CD8-positive, alpha-beta memory T cell (primary cell): ENCODE data around the gene EIPR1. TPM values are rescaled to one million over a fixed set of nuclear protein-coding genes. Genes with fewer than 3 reads are reported as not detected.

Experiments used
- CTCF ChIA-PET: fragments of 350-600 bp; sonication (Branson Sonifier 250); formaldehyde crosslinking; loops from one replicate; lab custom pipeline; 2021; ENCODE audit warnings: antibody characterized with exemption; lab: Charles Lee
- POLR2A ChIA-PET: fragments of 350-600 bp; sonication (Branson Sonifier 250); formaldehyde crosslinking; loops from one replicate; lab custom pipeline; 2021; ENCODE audit warnings: antibody characterized with exemption; lab: Charles Lee
- DNase-seq, 5 donors: peaks; one replicate each; pipeline versions ENCODE4 v3.0.0 to v3.0.0-alpha.2; 2020 to 2022; ENCODE audit warnings: mixed read lengths in 1 of 5
- H3K27ac ChIP-seq: one replicate; pipeline ENCODE4 v1.7.0; 2013; ENCODE audit warnings: low read depth, mild to moderate bottlenecking, low read length, moderate library complexity
- H3K27me3 ChIP-seq: 2 replicates; pipeline ENCODE4 v1.7.0; 2013; ENCODE audit warnings: low read length, mild to moderate bottlenecking; ENCODE audit not compliant: insufficient read depth, poor library complexity, severe bottlenecking
- H3K36me3 ChIP-seq: 2 replicates; pipeline ENCODE4 v1.7.0; 2013; ENCODE audit warnings: mild to moderate bottlenecking, low read length, moderate library complexity; ENCODE audit not compliant: insufficient read depth
- H3K4me1 ChIP-seq: 2 replicates; pipeline ENCODE4 v1.7.0; 2013; ENCODE audit warnings: mild to moderate bottlenecking, low read length, moderate library complexity; ENCODE audit not compliant: insufficient read depth
- H3K4me3 ChIP-seq: 2 replicates; pipeline ENCODE4 v1.7.0; 2013; ENCODE audit warnings: mild to moderate bottlenecking, low read length
- H3K9me3 ChIP-seq: 2 replicates; pipeline ENCODE4 v1.7.0; 2013; ENCODE audit warnings: mild to moderate bottlenecking, low read length
- H3K27ac Mint-ChIP-seq, 8 donors: one replicate each; pipeline ENCODE4 v1.8.0; 2020 to 2021; ENCODE audit warnings: mixed read lengths in 8 of 8, mild to moderate bottlenecking in 6 of 8, inconsistent platforms in 3 of 8, moderate library complexity in 3 of 8
- H3K27me3 Mint-ChIP-seq, 2 donors: one replicate each; pipeline ENCODE4 v1.8.0; 2020 to 2021; ENCODE audit warnings: mixed read lengths in 2 of 2, mild to moderate bottlenecking in 1 of 2, moderate library complexity in 1 of 2
- H3K36me3 Mint-ChIP-seq, 3 donors: one replicate each; pipeline ENCODE4 v1.8.0; 2020 to 2021; ENCODE audit warnings: mixed read lengths in 3 of 3, inconsistent platforms in 1 of 3, mild to moderate bottlenecking in 1 of 3
- H3K4me1 Mint-ChIP-seq, 3 donors: one replicate each; pipeline ENCODE4 v1.8.0; 2020 to 2021; ENCODE audit warnings: mixed read lengths in 3 of 3, inconsistent platforms in 1 of 3, mild to moderate bottlenecking in 1 of 3
- H3K4me3 Mint-ChIP-seq, 7 donors: one replicate each; pipeline ENCODE4 v1.8.0; 2020 to 2021; ENCODE audit warnings: mixed read lengths in 7 of 7, mild to moderate bottlenecking in 6 of 7, moderate library complexity in 4 of 7, inconsistent platforms in 2 of 7
- H3K9me3 Mint-ChIP-seq, 5 donors: one replicate each; pipeline ENCODE4 v1.8.0; 2020 to 2022; ENCODE audit warnings: mixed read lengths in 5 of 5, mild to moderate bottlenecking in 3 of 5, moderate library complexity in 2 of 5, inconsistent platforms in 1 of 5
- polyA plus RNA-seq: library from polyadenylated mRNA; unstranded; fragments of 300-500 nt; fragmentation: Illumina TruSeq; gene quantifications from one replicate; pipeline ENCODE4 v1.2.3, GENCODE V29; 2021
- total RNA-seq, 2 experiments: library from RNA; stranded (reverse); gene quantifications; one replicate each; pipeline ENCODE4 v1.2.3, GENCODE V29; 2021

Gene EIPR1
- total and polyA plus RNA-seq, 3 experiments from 2014 or later, result 39.2 to 43.9 (median 41.6) TPM

DNA sequence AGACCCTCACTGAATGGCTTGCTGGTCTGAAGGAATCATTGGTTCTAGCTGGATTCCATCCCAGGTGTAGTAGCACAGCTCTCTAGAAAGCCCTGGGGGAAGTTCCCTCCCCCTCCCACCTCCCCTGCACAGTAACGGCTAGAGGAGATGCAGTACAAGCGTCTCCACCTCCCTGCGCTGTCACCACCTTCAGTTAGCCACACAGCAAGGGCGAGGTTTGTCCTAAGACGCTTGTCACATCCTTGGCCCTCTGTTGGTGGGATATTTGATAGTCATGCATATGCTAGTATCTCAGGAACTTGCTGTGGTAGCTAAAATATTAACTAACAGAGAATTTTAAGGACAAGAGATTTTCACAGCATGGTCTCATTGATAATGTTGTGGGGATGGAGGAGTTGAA lies 21.2 kb upstream of the EIPR1 start:
- peaks cover 30 to 75% (median 39%) of the 10 kb centered on the region in 3 donors for H3K36me3 Mint-ChIP-seq
- DNase-seq, result no peak
- Histone ChIP-seq H3K27ac (no peak overlapping the region), H3K27me3 (no peaks in the 10 kb centered on the region), H3K9me3 (peaks cover 17% of the 10 kb centered on the region), H3K4me3 (no peak overlapping the region), H3K4me1 (no peaks in the 10 kb centered on the region), H3K36me3 (peaks cover 22% of the 10 kb centered on the region)
- peaks cover 20 to 30% (median 25%) of the 10 kb centered on the region in 5 donors for H3K9me3 Mint-ChIP-seq
- ChIA-PET CTCF (interaction anchor here (1.0 kb wide), 1 partner anchor 24 kb away, joined by 4 read pairs; no protein-coding TSS in a partner anchor), POLR2A (no interaction called here)
- H3K4me3 Mint-ChIP-seq, result no peak overlapping the region
- H3K27ac Mint-ChIP-seq, result no peak overlapping the region
- no peaks in the 10 kb centered on the region for H3K27me3 Mint-ChIP-seq
- H3K4me1 Mint-ChIP-seq, result peaks cover 16 to 41% (median 34%) of the 10 kb centered on the region in 3 donors

GRCh38 chr2:3396920-3397559 lies 19.4 kb upstream of the EIPR1 start:
- no peak overlapping the region for H3K27ac ChIP-seq
- no peaks in the 10 kb centered on the region for H3K27me3 Mint-ChIP-seq
- peaks cover 22 to 49% (median 45%) of the 10 kb centered on the region in 3 donors for H3K4me1 Mint-ChIP-seq
- ChIA-PET CTCF (interaction anchor here (1.7 to 2.7 kb wide), 2 partner anchors 17 to 27 kb away, joined by 7 to 8 read pairs; partner anchors contain the start of gene TRAPPC12), POLR2A (no interaction called here)
- no peak overlapping the region for H3K4me3 ChIP-seq
- H3K9me3 Mint-ChIP-seq, result peaks cover 20 to 30% (median 25%) of the 10 kb centered on the region in 5 donors
- H3K4me3 Mint-ChIP-seq, result no peak overlapping the region
- H3K9me3 ChIP-seq, result peaks cover 17% of the 10 kb centered on the region
- no peaks in the 10 kb centered on the region for H3K4me1 ChIP-seq
- peaks cover 12% of the 10 kb centered on the region for H3K36me3 ChIP-seq
- H3K36me3 Mint-ChIP-seq, result peaks cover 34 to 78% (median 45%) of the 10 kb centered on the region in 3 donors
- H3K27me3 ChIP-seq, result no peaks in the 10 kb centered on the region
- no peak for DNase-seq
- no peak overlapping the region for H3K27ac Mint-ChIP-seq

DNA sequence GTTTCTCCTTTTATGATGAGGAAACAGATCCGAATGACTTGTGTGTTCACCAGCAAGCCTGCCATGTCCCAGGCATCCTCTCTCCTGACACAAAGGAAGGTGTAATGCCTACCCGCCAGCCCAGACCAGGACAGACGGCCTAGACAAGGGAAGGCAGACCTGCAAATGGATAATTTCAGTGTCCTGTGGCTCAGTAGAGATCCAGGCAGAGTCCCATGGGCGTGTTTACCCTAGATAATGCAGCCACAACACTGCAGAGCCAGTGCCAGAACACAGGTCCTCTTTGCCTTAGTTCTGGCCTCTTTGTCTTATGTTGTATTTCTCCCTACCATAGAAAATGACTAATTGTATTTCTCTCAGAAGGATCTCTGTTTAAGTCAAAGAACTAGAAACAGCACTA lies 14.6 kb upstream of the EIPR1 start:
- Mint-ChIP-seq H3K27ac (peak overlapping the region in 2 of 8 donors; percentile 24 to 36), H3K27me3 (no peaks in the 10 kb centered on the region), H3K4me3 (no peak overlapping the region), H3K9me3 (peaks cover 20 to 22% (median 21%) of the 10 kb centered on the region in 5 donors), H3K36me3 (peaks cover 24 to 75% (median 37%) of the 10 kb centered on the region in 3 donors), H3K4me1 (peaks cover 30 to 49% (median 38%) of the 10 kb centered on the region in 3 donors)
- H3K4me1 ChIP-seq, result peaks cover 5% of the 10 kb centered on the region
- no peak for DNase-seq
- CTCF ChIA-PET, result interaction anchor here (4.2 kb wide), 1 partner anchor 31 kb away, joined by 13 read pairs; no protein-coding TSS in a partner anchor
- no peak overlapping the region for H3K4me3 ChIP-seq
- no peaks in the 10 kb centered on the region for H3K27me3 ChIP-seq
- peaks cover 22% of the 10 kb centered on the region for H3K36me3 ChIP-seq
- H3K9me3 ChIP-seq, result peaks cover 14% of the 10 kb centered on the region
- no peak overlapping the region for H3K27ac ChIP-seq
- POLR2A ChIA-PET, result interaction anchor here (0.5 kb wide), 1 partner anchor 28 kb away, joined by 8 read pairs; no protein-coding TSS in a partner anchor

DNA sequence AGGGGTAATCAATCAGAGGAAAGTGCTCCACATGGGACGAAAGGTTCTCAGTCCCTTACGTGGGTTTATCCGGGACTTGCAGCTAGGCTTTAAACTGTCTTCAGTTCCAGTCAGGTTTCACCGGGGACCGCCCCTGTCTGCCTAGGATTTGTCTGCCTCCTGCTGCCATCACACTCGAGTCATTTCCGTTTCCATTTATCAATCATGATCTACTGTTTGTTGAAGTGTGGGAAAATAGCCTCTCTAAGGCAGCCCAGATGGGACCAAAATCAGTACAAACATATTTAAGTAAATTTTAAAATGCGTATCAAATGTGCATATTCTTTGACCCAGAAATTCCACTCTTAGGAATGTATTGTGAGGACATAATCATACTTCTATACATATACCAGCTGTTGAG lies 12.4 kb upstream of the EIPR1 start:
- Mint-ChIP-seq H3K27me3 (no peaks in the 10 kb centered on the region), H3K4me1 (peaks cover 30 to 54% (median 46%) of the 10 kb centered on the region in 3 donors), H3K27ac (peak overlapping the region in 1 of 8 donors; percentile 43), H3K36me3 (peaks cover 17 to 64% (median 21%) of the 10 kb centered on the region in 3 donors), H3K9me3 (peaks cover under 1 to 5% (median 3%) of the 10 kb centered on the region in 5 donors), H3K4me3 (no peak overlapping the region)
- Histone ChIP-seq H3K27me3 (no peaks in the 10 kb centered on the region), H3K36me3 (peaks cover 20% of the 10 kb centered on the region), H3K9me3 (no peaks in the 10 kb centered on the region), H3K4me1 (peaks cover 5% of the 10 kb centered on the region), H3K27ac (no peak overlapping the region), H3K4me3 (no peak overlapping the region)
- POLR2A ChIA-PET, result no interaction called here
- DNase-seq, result no peak
- CTCF ChIA-PET, result interaction anchor here (1.0 kb wide), 1 partner anchor 10 kb away, joined by 3 read pairs; the partner anchor contains the start of gene TRAPPC12

DNA sequence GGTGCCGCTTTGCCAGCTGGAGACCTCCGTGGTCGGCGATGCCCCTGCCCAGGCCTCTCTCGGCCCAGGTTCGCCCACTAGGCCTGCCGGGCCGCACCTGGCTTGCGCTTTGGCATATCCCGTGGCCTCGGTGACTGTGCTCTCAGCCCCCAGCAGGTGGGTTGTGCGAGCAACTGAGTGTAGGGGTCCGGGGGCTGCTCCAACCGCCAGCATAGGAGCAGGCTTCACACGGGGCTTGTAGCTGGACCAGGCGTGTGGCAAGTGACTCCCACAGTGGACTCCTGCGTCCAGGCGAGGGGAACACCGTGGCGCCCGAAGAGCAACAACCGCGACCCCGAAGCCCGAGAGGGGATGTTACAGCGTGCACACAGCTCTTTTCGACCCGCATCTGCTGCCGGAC lies 11.6 kb upstream of the EIPR1 start:
- Mint-ChIP-seq H3K36me3 (peaks cover 12 to 64% (median 14%) of the 10 kb centered on the region in 3 donors), H3K4me1 (peaks cover 27 to 57% (median 51%) of the 10 kb centered on the region in 3 donors), H3K4me3 (no peak overlapping the region), H3K27me3 (no peaks in the 10 kb centered on the region), H3K9me3 (no peaks in the 10 kb centered on the region), H3K27ac (no peak overlapping the region)
- DNase-seq, result no peak
- no peaks in the 10 kb centered on the region for H3K9me3 ChIP-seq
- no peak overlapping the region for H3K27ac ChIP-seq
- peaks cover 20% of the 10 kb centered on the region for H3K36me3 ChIP-seq
- H3K27me3 ChIP-seq, result no peaks in the 10 kb centered on the region
- no peak overlapping the region for H3K4me3 ChIP-seq
- ChIA-PET CTCF (no interaction called here), POLR2A (no interaction called here)
- H3K4me1 ChIP-seq, result peaks cover 5% of the 10 kb centered on the region

DNA sequence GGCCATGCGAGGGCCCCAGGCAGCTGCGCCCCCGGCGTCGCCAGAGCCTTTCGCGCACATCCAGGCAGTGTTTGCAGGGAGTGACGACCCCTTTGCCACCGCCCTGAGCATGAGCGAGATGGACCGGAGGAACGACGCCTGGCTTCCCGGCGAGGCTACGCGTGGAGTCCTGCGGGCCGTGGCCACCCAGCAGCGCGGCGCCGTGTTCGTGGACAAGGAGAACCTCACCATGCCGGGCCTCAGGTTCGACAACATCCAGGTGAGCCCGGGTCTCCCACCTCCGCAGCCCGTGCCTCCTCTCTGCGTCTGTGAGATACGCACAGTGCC lies 10.8 kb upstream of the EIPR1 start:
- H3K4me1 ChIP-seq, result peaks cover 5% of the 10 kb centered on the region
- H3K4me3 ChIP-seq, result no peak overlapping the region
- peaks cover 20% of the 10 kb centered on the region for H3K36me3 ChIP-seq
- H3K27ac ChIP-seq, result no peak overlapping the region
- Mint-ChIP-seq H3K27me3 (no peaks in the 10 kb centered on the region), H3K9me3 (no peaks in the 10 kb centered on the region), H3K4me3 (no peak overlapping the region), H3K4me1 (peaks cover 23 to 60% (median 59%) of the 10 kb centered on the region in 3 donors), H3K36me3 (peaks cover 9 to 60% (median 11%) of the 10 kb centered on the region in 3 donors), H3K27ac (no peak overlapping the region)
- POLR2A ChIA-PET, result no interaction called here
- CTCF ChIA-PET, result no interaction called here
- no peak for DNase-seq
- no peaks in the 10 kb centered on the region for H3K27me3 ChIP-seq
- H3K9me3 ChIP-seq, result no peaks in the 10 kb centered on the region

- ChIA-PET POLR2A (no interaction called here), CTCF (no interaction called here)
- H3K4me1 Mint-ChIP-seq, result peaks cover 21 to 59% (median 55%) of the 10 kb centered on the region in 3 donors
- H3K4me3 ChIP-seq, result no peak overlapping the region
- no peak overlapping the region for H3K27ac Mint-ChIP-seq
- DNase-seq, result peak in 1 of 5 donors; percentile 48
- peaks cover 5 to 57% (median 7%) of the 10 kb centered on the region in 3 donors for H3K36me3 Mint-ChIP-seq
- H3K27me3 Mint-ChIP-seq, result no peaks in the 10 kb centered on the region
- H3K9me3 ChIP-seq, result no peaks in the 10 kb centered on the region
- peaks cover 20% of the 10 kb centered on the region for H3K36me3 ChIP-seq
- H3K9me3 Mint-ChIP-seq, result no peaks in the 10 kb centered on the region
- H3K27ac ChIP-seq, result no peak overlapping the region
- H3K4me3 Mint-ChIP-seq, result no peak overlapping the region
- H3K4me1 ChIP-seq, result peaks cover 5% of the 10 kb centered on the region
- no peaks in the 10 kb centered on the region for H3K27me3 ChIP-seq
Measured at GRCh38 chr2:3387644-3388411, 10.2 kb upstream of the EIPR1 start.

- no peak overlapping the region for H3K27ac ChIP-seq
- ChIA-PET CTCF (interaction anchor here (0.7 to 0.9 kb wide), 2 partner anchors 22 to 187 kb away, joined by 3 read pairs; partner anchors contain the start of gene RPS7), POLR2A (no interaction called here)
- H3K4me3 Mint-ChIP-seq, result peak overlapping the region in 1 of 7 donors; percentile 12
- peaks cover 20% of the 10 kb centered on the region for H3K36me3 ChIP-seq
- no peak for DNase-seq
- H3K4me3 ChIP-seq, result no peak overlapping the region
- H3K27me3 Mint-ChIP-seq, result no peaks in the 10 kb centered on the region
- H3K9me3 Mint-ChIP-seq, result no peaks in the 10 kb centered on the region
- H3K9me3 ChIP-seq, result no peaks in the 10 kb centered on the region
- H3K27me3 ChIP-seq, result no peaks in the 10 kb centered on the region
- peaks cover 5% of the 10 kb centered on the region for H3K4me1 ChIP-seq
- peaks cover 20 to 51% (median 49%) of the 10 kb centered on the region in 3 donors for H3K4me1 Mint-ChIP-seq
- peaks cover 5 to 52% (median 7%) of the 10 kb centered on the region in 3 donors for H3K36me3 Mint-ChIP-seq
- H3K27ac Mint-ChIP-seq, result no peak overlapping the region
Measured at GRCh38 chr2:3387011-3387410, 9.4 kb upstream of the EIPR1 start.
